ENCODE measurements around the gene WAS.
"Not testable (repeated sequence)": the region's sequence is repeated elsewhere in the genome, so short reads cannot be mapped to it uniquely, and the experiment has no call there.

WAS gene

GRCh38 chrX:48683411-48683982 lies at the start of gene WAS:
Gene WAS (plus strand): TSS chrX:48683799. CDS start chrX:48683854, 55 bp downstream.
- DNase-seq = peak in 2 of 14 donors; percentile 14 to 36

- no peak for DNase-seq
These were observed 47.3 kb upstream of the WAS start for GRCh38 chrX:48636301-48636700.

DNA sequence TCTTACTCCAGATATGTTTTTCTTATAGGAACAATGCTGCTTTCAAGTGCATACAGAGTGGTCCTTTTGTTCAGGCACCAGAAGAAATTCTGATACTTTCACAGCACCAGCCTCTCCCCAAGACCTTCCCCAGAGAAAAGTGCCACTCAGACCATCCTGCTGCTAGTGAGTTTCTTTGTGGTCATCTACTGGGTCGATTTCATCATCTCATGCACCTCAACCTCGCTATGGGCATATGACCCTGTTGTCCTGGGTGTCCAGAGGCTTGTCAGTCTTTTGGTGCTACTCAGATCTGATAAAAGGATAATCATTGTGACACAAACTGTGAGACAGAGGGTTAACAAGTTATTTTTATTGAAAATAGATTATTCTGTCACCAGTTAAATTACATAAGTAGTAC lies 46.8 kb upstream of the WAS start:
- DNase-seq = no peak

DNA sequence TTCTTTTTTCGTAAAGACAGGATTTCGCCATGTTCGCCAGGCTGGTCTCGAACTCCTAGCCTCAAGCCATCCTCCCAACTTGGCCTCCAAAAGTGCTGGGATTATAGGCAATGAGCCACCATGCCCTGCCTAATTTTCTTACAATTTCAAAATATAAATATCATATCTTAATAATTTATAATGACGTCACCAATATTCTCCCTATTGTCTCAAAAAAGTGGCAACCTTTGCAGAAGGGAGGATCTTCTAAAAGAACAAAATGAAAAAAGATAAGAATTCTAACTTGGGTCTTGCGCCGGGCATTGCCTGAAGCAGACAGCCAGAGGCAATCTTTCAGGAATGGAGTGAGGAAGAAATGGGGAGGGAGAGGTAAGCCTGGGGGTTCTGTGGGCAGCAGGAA lies 37.9 kb upstream of the WAS start:
- DNase-seq = no peak

DNA sequence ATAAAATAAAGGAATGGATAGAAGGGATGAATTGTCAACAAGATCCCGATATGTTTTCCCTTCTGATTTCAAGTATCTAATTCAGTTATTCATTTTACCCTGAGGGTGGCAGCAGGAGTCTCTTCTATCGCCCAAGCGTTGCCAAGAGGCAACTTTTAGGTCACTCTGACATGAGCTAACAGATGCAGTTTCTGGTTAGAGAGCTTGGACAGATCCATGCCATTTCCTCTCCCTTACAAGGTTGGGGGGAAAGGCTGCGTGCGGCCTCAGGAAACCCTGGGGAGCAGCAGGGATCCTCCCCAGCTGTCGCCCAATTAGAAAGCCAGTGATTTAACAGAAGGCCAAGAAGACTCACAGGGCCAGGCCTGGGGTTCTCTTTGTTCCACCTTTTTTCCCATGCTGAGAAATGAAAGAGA lies 35.3 kb upstream of the WAS start:
- peak in 10 of 14 donors; percentile 0 to 91 (median 18) for DNase-seq

DNA sequence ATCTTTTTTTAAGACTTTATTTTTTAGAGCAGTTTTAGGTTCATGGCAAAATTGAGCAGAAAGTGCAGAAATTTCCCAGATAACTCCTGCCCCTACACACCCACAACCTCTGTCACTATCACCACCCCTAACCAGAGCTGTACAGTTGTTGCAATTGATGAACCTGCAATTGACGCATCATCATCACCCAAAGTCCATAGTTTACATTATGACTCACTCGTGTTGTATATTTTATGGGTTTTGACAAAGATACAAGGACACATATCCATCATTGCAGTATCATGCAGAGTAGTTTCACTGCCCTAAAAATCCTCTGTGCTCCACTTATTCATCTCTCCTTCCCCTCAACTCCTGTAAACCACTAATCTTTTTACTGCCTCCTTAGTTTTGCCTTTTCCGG lies 34.5 kb upstream of the WAS start:
- DNase-seq = no peak

DNA sequence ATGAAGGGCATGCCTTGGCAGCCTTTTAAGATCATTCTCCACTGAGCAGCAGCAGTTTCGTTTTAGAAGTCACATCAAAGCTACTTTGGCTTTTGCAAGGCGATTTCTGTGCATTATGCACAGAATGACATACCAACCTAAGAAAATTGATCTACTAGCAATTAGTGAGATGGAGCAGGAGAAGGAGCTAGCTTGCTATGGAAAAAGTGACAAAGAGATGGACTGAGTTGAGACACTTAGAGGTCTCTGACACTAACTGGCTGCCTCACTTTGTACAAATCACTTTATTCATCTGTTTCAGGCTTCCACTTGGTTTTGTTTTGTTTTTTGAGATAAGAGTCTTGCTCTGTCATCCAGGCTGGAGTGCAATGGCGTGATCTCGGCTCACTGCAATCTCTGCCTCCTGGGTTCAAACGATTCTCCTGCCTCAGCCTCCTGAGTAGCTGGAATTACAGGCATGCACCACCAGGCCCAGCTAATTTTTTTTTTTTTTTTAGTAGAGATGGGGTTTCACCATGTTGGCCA lies 31.5 kb upstream of the WAS start:
- not testable (repeated sequence) for DNase-seq

GRCh38 chrX:48654746-48655145 lies 28.9 kb upstream of the WAS start:
- peak in 3 of 14 donors; percentile 3 to 11 (median 10) for DNase-seq

DNA sequence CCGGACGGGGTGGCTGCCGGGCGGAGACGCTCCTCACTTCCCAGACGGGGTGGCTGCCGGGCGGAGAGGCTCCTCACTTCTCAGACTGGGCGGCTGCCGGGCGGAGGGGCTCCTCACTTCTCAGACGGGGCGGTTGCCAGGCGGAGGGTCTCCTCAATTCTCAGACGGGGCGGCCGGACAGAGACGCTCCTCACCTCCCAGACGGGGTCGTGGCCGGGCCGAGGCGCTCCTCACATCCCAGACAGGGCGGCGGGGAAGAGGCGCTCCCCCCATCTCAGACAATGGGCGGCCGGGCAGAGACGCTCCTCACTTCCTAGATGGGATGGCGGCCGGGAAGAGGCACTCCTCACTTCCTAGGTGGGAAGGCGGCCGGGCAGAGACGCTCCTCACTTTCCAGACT lies 23.9 kb upstream of the WAS start:
- DNase-seq = not testable (repeated sequence)

GRCh38 chrX:48663241-48663640 lies 20.4 kb upstream of the WAS start:
- no peak for DNase-seq

DNA sequence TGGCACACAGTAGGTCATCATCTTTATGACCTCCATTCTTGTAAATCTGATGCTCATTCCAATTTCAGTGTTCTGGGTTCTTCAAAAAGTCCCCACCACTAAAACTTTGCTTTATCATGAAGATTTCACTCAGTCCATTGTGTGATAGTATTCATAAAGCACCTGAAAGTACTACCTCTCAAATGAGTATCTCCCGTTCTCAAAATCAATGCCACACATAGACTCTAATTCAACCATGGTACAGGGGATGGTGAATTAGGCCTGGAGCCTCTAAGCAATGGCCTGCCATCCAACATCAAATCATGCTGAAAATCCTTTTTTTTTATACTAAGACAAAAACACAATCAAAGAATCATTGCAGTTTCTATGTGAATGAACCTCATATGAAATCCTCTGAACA lies 19.4 kb upstream of the WAS start:
- DNase-seq = no peak

DNA sequence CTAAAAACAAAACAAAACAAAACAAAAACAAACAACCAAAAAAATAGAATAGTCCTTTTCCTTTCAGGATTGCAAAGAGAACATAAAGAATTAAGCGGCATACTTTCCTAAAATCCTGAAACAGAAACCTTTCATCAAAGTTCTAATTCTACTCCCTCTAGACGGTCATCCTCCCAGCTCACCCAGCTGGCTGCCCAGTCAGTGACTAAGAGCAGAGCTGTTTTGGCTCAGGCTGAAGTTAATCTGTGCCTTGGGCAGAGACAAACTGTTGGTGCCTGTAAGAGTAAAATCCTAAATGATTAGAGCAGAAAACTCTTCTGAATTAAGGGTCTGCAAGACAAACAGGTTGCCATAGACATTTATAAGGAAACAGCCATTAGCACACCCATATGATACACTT lies 17.6 kb upstream of the WAS start:
- no peak for DNase-seq

DNA sequence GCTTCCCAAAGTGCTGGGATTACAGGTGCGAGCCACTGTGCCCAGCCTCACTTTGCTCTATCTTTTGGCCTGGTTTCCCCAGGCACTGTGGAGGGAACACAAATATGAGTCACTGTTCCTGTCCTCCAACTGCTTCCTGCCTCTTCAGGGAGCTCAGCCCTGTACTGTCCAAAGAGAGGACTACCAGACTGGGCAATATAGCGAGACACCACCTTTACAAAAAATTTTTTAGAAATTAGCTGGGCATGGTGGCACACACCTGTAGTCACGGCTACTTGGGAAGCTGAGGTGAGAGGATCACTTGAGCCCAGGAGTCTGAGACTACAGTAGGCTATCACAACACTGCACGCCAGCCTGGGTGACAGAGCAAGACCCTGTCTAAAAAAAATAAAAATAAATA lies 16.9 kb upstream of the WAS start:
- DNase-seq = no peak

- DNase-seq = no peak
These were observed 16.1 kb upstream of the WAS start for GRCh38 chrX:48667509-48667908.

- not testable (repeated sequence) for DNase-seq
These were observed 15.4 kb upstream of the WAS start for GRCh38 chrX:48668187-48668586.

DNA sequence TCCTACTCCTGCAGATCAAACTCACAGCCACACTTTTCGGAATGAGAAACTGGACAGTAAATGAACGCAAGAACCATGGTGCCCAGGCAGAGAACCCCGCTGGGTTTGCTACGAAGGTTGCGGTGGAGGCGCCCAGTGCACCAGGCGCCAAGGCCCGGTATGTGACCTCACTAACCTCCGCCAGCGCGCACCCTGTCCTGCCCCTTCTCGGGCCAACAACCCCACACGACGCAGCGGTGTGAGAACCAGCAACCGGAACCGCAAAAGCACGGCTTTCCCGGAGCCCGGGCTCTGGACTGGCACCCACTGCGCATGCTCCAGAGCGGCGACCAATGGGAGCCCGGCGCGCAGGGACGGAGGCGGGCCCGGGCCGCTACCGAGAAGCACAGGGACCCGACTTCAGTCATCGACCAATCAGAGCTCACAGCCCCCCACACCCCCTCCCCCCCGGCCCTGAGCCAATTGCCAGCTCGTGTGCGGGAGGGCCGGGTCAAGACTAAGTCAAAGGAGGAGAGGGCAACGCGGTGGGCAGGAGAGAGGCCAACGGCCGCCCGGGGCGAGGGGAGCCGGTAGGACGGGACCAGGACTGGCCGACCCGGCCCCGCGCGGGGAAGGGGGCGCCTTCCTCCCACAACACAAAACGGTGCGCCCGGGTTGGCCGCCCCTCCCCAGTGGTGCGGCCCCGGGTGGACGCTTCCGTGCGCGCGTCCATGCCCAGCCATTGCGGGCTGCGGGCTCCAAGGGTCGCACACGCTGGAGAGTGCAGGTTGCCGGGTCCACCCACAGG lies 7.3 kb upstream of the WAS start:
- peak; percentile 34 to 91 (median 78) for DNase-seq

- peak in 1 of 14 donors; percentile 40 for DNase-seq
These were observed 6.7 kb upstream of the WAS start for GRCh38 chrX:48676893-48677270.

- peak in 1 of 14 donors; percentile 9 for DNase-seq
These were observed 6.1 kb upstream of the WAS start for GRCh38 chrX:48677516-48677915.

GRCh38 chrX:48680467-48680866 lies 3.1 kb upstream of the WAS start:
- DNase-seq = peak in 5 of 14 donors; percentile 5 to 17 (median 10)

- DNase-seq = not testable (repeated sequence)
These were observed 2.7 kb upstream of the WAS start for GRCh38 chrX:48680925-48681324.

- DNase-seq = no peak
These were observed 1.9 kb upstream of the WAS start for GRCh38 chrX:48681539-48682183.

GRCh38 chrX:48682795-48683194 lies 804 bp upstream of the WAS start:
- DNase-seq = not testable (repeated sequence)

DNA sequence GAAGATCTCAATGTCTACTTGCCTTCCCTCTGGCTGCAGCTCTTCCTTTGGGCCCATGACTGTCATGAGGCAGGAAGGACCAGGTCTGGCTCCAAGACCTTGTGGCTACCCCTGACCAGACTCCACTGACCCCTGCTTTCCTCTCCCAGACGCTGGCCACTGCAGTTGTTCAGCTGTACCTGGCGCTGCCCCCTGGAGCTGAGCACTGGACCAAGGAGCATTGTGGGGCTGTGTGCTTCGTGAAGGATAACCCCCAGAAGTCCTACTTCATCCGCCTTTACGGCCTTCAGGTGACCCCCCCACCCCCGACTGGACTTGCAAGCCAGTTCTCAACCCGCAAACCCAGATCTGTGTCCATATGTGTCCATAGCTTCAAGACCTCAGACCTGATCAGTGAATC lies 535 bp downstream of the WAS start:
- DNase-seq = no peak

All from C1 segment of cervical spinal cord (tissue), 14 donors.